ENCODE measurements around the gene SLC6A18.

DNA sequence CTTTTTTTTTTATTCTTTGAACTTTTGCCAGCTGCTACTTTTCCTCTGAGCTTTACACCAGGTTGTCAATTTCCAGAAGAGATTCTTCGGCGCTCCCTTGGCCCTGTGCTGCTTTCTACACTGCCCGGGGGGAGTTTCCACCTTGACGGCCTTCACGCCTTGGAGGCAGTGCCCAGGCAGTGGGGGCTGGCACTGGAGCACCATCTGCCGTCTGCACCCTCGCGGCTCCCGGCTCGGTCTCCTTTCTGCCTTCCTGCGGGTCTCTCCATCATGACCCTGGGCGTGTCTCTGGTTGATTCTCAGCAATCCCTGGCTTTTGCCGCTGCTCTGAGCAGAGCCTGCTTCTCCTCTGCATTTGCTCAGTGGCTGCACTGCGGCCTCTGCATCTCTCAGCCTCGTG is 2.9 kb downstream of the SLC6A18 start:
- no peak for TF ChIP-seq ZNF404 (tag by site-specific recombination; IDR thresholded peaks at IDR 0.05)
- TF ChIP-seq, protein P1, sequence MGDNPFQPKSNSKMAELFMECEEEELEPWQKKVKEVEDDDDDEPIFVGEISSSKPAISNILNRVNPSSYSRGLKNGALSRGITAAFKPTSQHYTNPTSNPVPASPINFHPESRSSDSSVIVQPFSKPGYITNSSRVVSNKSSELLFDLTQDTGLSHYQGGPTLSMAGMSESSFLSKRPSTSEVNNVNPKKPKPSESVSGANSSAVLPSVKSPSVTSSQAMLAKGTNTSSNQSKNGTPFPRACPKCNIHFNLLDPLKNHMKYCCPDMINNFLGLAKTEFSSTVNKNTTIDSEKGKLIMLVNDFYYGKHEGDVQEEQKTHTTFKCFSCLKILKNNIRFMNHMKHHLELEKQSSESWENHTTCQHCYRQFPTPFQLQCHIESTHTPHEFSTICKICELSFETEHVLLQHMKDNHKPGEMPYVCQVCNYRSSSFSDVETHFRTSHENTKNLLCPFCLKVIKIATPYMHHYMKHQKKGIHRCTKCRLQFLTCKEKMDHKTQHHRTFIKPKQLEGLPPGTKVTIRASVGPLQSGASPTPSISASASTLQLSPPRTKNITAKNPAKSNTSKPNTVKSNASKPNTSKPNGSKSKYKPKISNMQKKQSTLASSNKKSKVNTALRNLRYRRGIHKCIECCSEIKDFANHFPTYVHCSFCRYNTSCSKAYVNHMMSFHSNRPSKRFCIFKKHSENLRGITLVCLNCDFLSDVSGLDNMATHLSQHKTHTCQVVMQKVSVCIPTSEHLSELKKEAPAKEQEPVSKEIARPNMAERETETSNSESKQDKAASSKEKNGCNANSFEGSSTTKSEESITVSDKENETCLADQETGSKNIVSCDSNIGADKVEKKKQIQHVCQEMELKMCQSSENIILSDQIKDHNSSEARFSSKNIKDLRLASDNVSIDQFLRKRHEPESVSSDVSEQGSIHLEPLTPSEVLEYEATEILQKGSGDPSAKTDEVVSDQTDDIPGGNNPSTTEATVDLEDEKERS (tag by site-specific recombination; IDR thresholded peaks at IDR 0.05): no peak
- TF ChIP-seq ZNF548 (tag by site-specific recombination; IDR thresholded peaks at IDR 0.05): no peak
